Endothelial cell of umbilical vein (primary cell): ENCODE results near the gene DNAJC18. TPM values are rescaled to one million over a fixed set of nuclear protein-coding genes. Genes with fewer than 3 reads are reported as not detected.
"Not testable (repeated sequence)": the region's sequence is repeated elsewhere in the genome, so short reads cannot be mapped to it uniquely, and the experiment has no call there.

Experiments used
- BruUV-seq: library from RNA; stranded (reverse); fragments of 400-500 nt; replicated peaks from 2 replicates; lab custom pipeline; 2021; lab: Mats Ljungman, UMichigan
- CTCF ChIA-PET: fragments of 300-600, 350-600 bp; sonication (Branson Sonifier 250); formaldehyde crosslinking; loops from one replicate; lab custom pipeline; 2021; ENCODE audit warnings: antibody characterized with exemption, inconsistent platforms; lab: Charles Lee
- POLR2A ChIA-PET: fragments of 300-600, 350-600 bp; sonication (Branson Sonifier 250); formaldehyde crosslinking; loops from one replicate; lab custom pipeline; 2021; ENCODE audit warnings: antibody characterized with exemption, inconsistent platforms; lab: Charles Lee
- DNase-seq: peaks from one replicate; pipeline ENCODE4 v3.0.0-alpha.2; 2011; ENCODE audit warnings: low read depth, low spot score
- FAIRE-seq: peaks from 2 replicates; lab custom pipeline; 2011; peaks lifted over from hg19 to GRCh38; lab: Jason Lieb, UNC
- H2AFZ ChIP-seq: 2 replicates; pipeline ENCODE4 v1.6.0; 2012; ENCODE audit warnings: low read depth, low read length, control low read depth, inconsistent platforms
- H3K27ac ChIP-seq: 2 replicates; pipeline ENCODE4 v1.5.1; 2011; ENCODE audit warnings: low read depth, mild to moderate bottlenecking, control low read depth, low read length, moderate library complexity; ENCODE audit not compliant: insufficient read depth
- H3K27me3 ChIP-seq, 2 experiments: 2 replicates each; pipeline versions ENCODE4 v1.6.0 to v1.6.1; 2011; ENCODE audit warnings: low read length in 2 of 2, mixed read lengths in 1 of 2; ENCODE audit not compliant: control insufficient read depth in 2 of 2, insufficient read depth in 2 of 2
- H3K36me3 ChIP-seq, 2 experiments: 2 replicates in 1 of 2; 3 replicates in 1 of 2; pipeline ENCODE4 v1.5.1; 2011; ENCODE audit warnings: low read length in 2 of 2, mild to moderate bottlenecking in 1 of 2, moderate library complexity in 1 of 2; ENCODE audit not compliant: control insufficient read depth in 2 of 2, insufficient read depth in 2 of 2; ENCODE audit errors: extremely low read depth in 1 of 2
- H3K4me1 ChIP-seq: 3 replicates; pipeline ENCODE4 v1.5.1; 2011; ENCODE audit warnings: mild to moderate bottlenecking, low read length; ENCODE audit not compliant: control insufficient read depth, insufficient read depth; ENCODE audit errors: extremely low read depth
- H3K4me2 ChIP-seq: 2 replicates; pipeline ENCODE4 v1.6.1; 2011; ENCODE audit warnings: low read length, control low read depth, mixed read lengths; ENCODE audit not compliant: insufficient read depth
- H3K4me3 ChIP-seq, 3 experiments: fragments of 200-600 bp in 1 of 3; sonication (generic), shearing (Covaris generic) in 1 of 3; replicated peaks in 1 of 3; 2 replicates each; pipeline ENCODE4 v1.5.1; 2011 to 2016; ENCODE audit warnings: control low read depth in 3 of 3, low read length in 3 of 3, mild to moderate bottlenecking in 2 of 3, inconsistent platforms in 1 of 3, low read depth in 1 of 3, moderate library complexity in 1 of 3; ENCODE audit not compliant: insufficient read depth in 1 of 3
- H3K79me2 ChIP-seq: 2 replicates; pipeline ENCODE4 v1.6.0; 2012; ENCODE audit warnings: low read length, inconsistent platforms; ENCODE audit not compliant: control insufficient read depth, insufficient read depth
- H3K9ac ChIP-seq: replicated peaks from 2 replicates; pipeline ENCODE3; 2011; ENCODE audit warnings: low read length, control low read depth; ENCODE audit not compliant: insufficient read depth; ENCODE audit errors: extremely low read depth
- H3K9me1 ChIP-seq: replicated peaks from 3 replicates; pipeline ENCODE4 v1.6.0; 2011; ENCODE audit warnings: mild to moderate bottlenecking, low read length; ENCODE audit not compliant: control insufficient read depth, insufficient read depth; ENCODE audit errors: extremely low read depth
- H3K9me3 ChIP-seq: replicated peaks from 2 replicates; pipeline ENCODE4 v1.5.1; 2012; ENCODE audit warnings: low read length, inconsistent platforms; ENCODE audit not compliant: control insufficient read depth, insufficient read depth
- H4K20me1 ChIP-seq: replicated peaks from 2 replicates; pipeline ENCODE3; 2011; ENCODE audit warnings: mild to moderate bottlenecking, low read length; ENCODE audit not compliant: control insufficient read depth, insufficient read depth; ENCODE audit errors: extremely low read depth
- CTCF ChIP-seq, 2 donors: IDR thresholded peaks; 1 replicate in 1 of 2; 2 replicates in 1 of 2; pipeline ENCODE4 v1.5.1; 2011; ENCODE audit warnings: low read length in 2 of 2, mild to moderate bottlenecking in 2 of 2, moderate library complexity in 2 of 2, control low read depth in 1 of 2, inconsistent platforms in 1 of 2, low read depth in 1 of 2; ENCODE audit not compliant: insufficient read depth in 1 of 2; ENCODE audit errors: extremely low read depth in 1 of 2
- EZH2 ChIP-seq: IDR thresholded peaks from 2 replicates; pipeline ENCODE4 v1.6.1; 2012; ENCODE audit warnings: borderline replicate concordance, low read depth, mild to moderate bottlenecking, moderate library complexity, low read length, inconsistent platforms; ENCODE audit not compliant: severe bottlenecking
- FOS ChIP-seq: IDR thresholded peaks from 2 replicates; pipeline ENCODE4 v1.6.1; 2011; ENCODE audit warnings: mild to moderate bottlenecking, low read length, moderate library complexity, borderline replicate concordance; ENCODE audit not compliant: insufficient read depth
- GATA2 ChIP-seq: IDR thresholded peaks from 2 replicates; pipeline ENCODE4 v1.7.0; 2011; ENCODE audit warnings: low read depth, mild to moderate bottlenecking, moderate library complexity, mixed read lengths, low read length; ENCODE audit not compliant: insufficient read length, insufficient read depth
- JUN ChIP-seq: IDR thresholded peaks from 2 replicates; pipeline ENCODE4 v1.6.1; 2011; ENCODE audit warnings: borderline replicate concordance, low read depth; ENCODE audit not compliant: insufficient read length, insufficient read depth
- MAX ChIP-seq: IDR thresholded peaks from 2 replicates; pipeline ENCODE4 v1.6.1; 2011; ENCODE audit not compliant: insufficient read depth, insufficient read length
- MYC ChIP-seq: IDR thresholded peaks from one replicate; pipeline ENCODE4 v1.6.1; 2011; ENCODE audit warnings: mild to moderate bottlenecking, low read depth, low read length
- POLR2A ChIP-seq: IDR thresholded peaks from 2 replicates; pipeline ENCODE4 v1.6.1; 2012; ENCODE audit warnings: low read depth, mild to moderate bottlenecking, control low read depth, low read length
- POLR2AphosphoS5 ChIP-seq: IDR thresholded peaks from 2 replicates; pipeline ENCODE4 v1.6.1; 2012; ENCODE audit warnings: low read depth, mild to moderate bottlenecking, control low read depth, low read length, moderate library complexity; ENCODE audit not compliant: insufficient read depth
- dilution Hi-C: fragments of 300-500 bp; cut with MboI; formaldehyde crosslinking; loops from one replicate; pipeline ENCODE4 v1.15.0; 2019; ENCODE audit warnings: low sequenced_read_pairs; ENCODE audit not compliant: extremely low pct_ligation_motif_present
- intact Hi-C: fragments of 100-400 bp; cut with micrococcal nuclease; formaldehyde crosslinking; loops from one replicate; pipeline ENCODE4 v1.10.0; 2022
- polyA plus RNA-seq, 4 experiments: library from polyadenylated mRNA; depleted of rRNA in 3 of 4; stranded (reverse) in 3 of 4; unstranded in 1 of 4; fragments of >200 nt; gene quantifications; 2 replicates each; pipeline versions ENCODE4 v1.2.1 to v1.2.3, GENCODE V29; 2011 to 2012; ENCODE audit warnings: missing spikeins in 1 of 4
- total RNA-seq: library from RNA; stranded (reverse); gene quantifications from 2 replicates; pipeline ENCODE4 v1.2.3, GENCODE V29; 2021

Gene DNAJC18
- total and polyA plus RNA-seq, 2 donors (not counting 3 experiments of a cell fraction or from before 2014, with no cell fraction given): 23.2 to 52.6 TPM

GRCh38 chr5:139387611-139388197 lies 51.6 kb downstream of the DNAJC18 start:
- TF ChIP-seq JUN (no peak), POLR2AphosphoS5 (no peak), POLR2A (no peak), MAX (no peak), GATA2 (no peak), FOS (no peak), CTCF (IDR thresholded peaks at IDR 0.05; ENCODE audit: extremely low read depth in 1 of 2, insufficient read depth in 1 of 2, low read depth in 1 of 2, low read length in 2 of 2) (no peak), EZH2 (no peak), MYC (no peak)
- Histone ChIP-seq H3K27me3 (no peaks in the 10 kb centered on the region), H3K9me1 (no peaks in the 10 kb centered on the region), H3K36me3 (no peaks in the 10 kb centered on the region), H3K4me2 (no peak overlapping the region), H3K79me2 (no peaks in the 10 kb centered on the region), H3K27ac (no peak overlapping the region), H3K4me1 (peaks cover 6% of the 10 kb centered on the region), H3K4me3 (no peak overlapping the region), H3K9me3 (no peaks in the 10 kb centered on the region), H4K20me1 (no peaks in the 10 kb centered on the region), H2AFZ (no peak overlapping the region), H3K9ac (no peak overlapping the region)
- DNase-seq (no peak), FAIRE-seq (no peak)
- BruUV-seq: no TSS peak
- ChIA-PET CTCF (interaction anchor here (1.4 kb wide), 1 partner anchor 22 kb away, joined by 5 read pairs; no protein-coding TSS in a partner anchor), POLR2A (interaction anchor here (0.6 to 1.1 kb wide), 2 partner anchors 46 to 211 kb away, joined by 4 to 10 read pairs; partner anchors contain the start of gene PAIP2)
- dilution Hi-C loops (no loop called here), intact Hi-C loops (no loop called here)

- BruUV-seq, H3K9me1 ChIP-seq, intact Hi-C loops, FAIRE-seq, DNase-seq, H3K4me2 ChIP-seq, H3K4me3 ChIP-seq, H3K27me3 ChIP-seq, H3K79me2 ChIP-seq, H3K9ac ChIP-seq, H3K4me1 ChIP-seq, H4K20me1 ChIP-seq, CTCF ChIA-PET, H3K9me3 ChIP-seq, POLR2A ChIA-PET, H3K27ac ChIP-seq, H3K36me3 ChIP-seq, H2AFZ ChIP-seq, dilution Hi-C loops: not testable (repeated sequence)
Measured at GRCh38 chr5:139386956-139387355, 52.4 kb downstream of the DNAJC18 start.
